ENCODE measurements around the gene SHISA5.
"Not testable (repeated sequence)": the region's sequence is repeated elsewhere in the genome, so short reads cannot be mapped to it uniquely, and the experiment has no call there.

The SHISA5 gene

DNA sequence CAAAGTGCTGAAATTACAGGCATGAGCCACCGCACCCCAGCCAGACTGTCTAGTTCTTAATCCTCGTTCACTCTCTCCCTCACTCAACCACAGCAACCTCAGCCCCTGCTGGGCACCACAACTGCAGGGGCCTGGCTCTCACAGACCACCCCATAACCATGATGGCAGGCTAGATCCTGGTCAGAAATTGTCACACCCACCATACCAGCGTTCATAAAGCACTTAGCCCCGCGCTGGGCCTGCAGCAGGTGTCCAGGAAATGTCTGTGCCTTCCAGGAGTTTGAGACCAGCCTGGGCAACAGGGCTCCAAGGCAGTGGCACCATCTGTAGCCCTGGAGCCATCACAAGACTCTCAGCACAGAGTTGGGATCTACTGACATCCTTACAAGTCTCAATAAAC lies 1.9 kb downstream of the SHISA5 start:
- no peak for DNase-seq (ENCODE audit: low read depth)
- TF ChIP-seq, protein P1, sequence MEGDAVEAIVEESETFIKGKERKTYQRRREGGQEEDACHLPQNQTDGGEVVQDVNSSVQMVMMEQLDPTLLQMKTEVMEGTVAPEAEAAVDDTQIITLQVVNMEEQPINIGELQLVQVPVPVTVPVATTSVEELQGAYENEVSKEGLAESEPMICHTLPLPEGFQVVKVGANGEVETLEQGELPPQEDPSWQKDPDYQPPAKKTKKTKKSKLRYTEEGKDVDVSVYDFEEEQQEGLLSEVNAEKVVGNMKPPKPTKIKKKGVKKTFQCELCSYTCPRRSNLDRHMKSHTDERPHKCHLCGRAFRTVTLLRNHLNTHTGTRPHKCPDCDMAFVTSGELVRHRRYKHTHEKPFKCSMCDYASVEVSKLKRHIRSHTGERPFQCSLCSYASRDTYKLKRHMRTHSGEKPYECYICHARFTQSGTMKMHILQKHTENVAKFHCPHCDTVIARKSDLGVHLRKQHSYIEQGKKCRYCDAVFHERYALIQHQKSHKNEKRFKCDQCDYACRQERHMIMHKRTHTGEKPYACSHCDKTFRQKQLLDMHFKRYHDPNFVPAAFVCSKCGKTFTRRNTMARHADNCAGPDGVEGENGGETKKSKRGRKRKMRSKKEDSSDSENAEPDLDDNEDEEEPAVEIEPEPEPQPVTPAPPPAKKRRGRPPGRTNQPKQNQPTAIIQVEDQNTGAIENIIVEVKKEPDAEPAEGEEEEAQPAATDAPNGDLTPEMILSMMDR (conservative IDR thresholded peaks at IDR 0.05; ENCODE audit: control insufficient read depth, insufficient read depth, low read depth, low read length) = no peak
- no peak overlapping the region for H3K4me3 ChIP-seq (ENCODE audit: control insufficient read depth, low read depth, low read length)

DNA sequence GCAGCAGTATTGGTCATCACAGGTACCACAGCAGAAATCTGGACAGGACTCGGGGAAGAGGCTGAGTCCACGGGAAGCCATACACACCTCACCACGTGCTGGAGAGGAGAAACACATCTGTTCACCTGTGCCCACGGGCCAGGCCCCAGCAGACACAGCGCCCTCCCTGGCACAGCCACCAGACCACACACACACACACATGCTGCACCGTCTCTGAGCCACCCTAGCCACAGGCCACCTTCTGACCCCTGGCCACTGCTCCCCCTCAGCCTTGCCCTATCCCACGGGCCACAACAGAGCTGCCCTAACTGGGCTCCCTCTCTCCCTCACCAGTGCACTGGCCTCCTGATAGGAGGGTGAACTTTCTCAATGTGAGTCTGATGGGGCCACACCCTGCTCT lies 2.8 kb downstream of the SHISA5 start:
- no peak overlapping the region for H3K4me3 ChIP-seq (ENCODE audit: control insufficient read depth, low read depth, low read length)
- no peak for DNase-seq (ENCODE audit: low read depth)
- TF ChIP-seq, protein P1 (conservative IDR thresholded peaks at IDR 0.05; ENCODE audit: control insufficient read depth, insufficient read depth, low read depth, low read length) = no peak

DNA sequence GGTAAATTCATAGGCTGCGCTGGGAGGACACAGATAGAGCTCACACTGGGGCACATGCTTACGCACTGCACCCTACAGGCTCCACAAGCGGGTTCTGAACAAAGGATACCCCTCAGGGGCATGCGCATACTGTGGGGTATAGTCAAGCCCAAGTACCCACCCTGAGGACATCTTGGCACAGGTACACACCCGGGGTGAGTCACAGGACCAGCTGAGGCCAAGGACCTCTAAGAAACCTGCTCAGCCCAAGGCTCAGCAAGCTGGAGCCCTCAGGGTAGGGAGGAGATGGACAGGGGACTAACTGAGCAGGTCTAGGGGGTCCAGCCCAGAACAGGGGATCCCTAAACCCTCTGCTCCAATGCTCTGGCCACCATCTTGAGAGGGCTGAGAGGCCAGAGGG lies 3.3 kb downstream of the SHISA5 start:
- no peak for DNase-seq (ENCODE audit: low read depth)
- no peak overlapping the region for H3K4me3 ChIP-seq (ENCODE audit: control insufficient read depth, low read depth, low read length)
- TF ChIP-seq, protein P1 (conservative IDR thresholded peaks at IDR 0.05; ENCODE audit: control insufficient read depth, insufficient read depth, low read depth, low read length) = no peak

GRCh38 chr3:48493203-48493501 lies 10.8 kb downstream of the SHISA5 start:
- no peak for DNase-seq (ENCODE audit: low read depth)
- TF ChIP-seq, protein P1 (conservative IDR thresholded peaks at IDR 0.05; ENCODE audit: control insufficient read depth, insufficient read depth, low read depth, low read length) = no peak
- H3K4me3 ChIP-seq (ENCODE audit: control insufficient read depth, low read depth, low read length) = no peak overlapping the region

DNA sequence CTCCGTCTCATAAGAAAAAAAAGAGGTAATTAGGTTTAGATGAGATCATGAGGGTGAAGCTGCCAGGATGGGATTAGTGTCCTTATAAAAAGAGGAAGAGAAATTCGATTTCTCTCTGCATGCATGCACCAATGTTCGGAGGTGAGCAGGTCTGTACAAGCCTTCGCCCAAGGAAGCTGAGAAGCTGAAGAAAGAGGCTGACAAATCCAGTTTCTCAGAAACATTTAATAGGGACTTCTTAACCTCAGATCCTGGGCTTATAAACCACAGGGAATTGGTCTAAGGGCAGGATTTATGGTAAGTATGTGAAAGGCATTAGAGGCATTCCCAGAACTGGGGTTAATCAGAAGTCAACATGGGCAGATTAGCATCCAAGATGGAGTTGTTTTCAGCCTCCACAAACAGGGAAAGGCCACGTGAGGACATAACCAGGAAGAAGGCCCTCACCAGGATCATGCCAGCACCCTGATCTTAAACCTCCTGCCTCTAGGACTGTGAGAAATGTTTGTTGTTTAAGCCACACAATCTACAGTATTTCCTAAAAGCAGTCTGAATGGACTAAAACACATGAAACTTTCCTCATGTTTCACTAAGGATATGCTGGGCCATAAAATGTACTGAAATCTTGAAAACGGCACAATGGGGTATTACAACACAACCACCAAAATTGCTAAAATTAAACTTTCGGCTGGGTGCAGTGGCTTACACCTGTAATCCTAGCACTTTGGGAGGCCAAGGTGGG lies 11.3 kb downstream of the SHISA5 start:
- peak; percentile 28 for DNase-seq (ENCODE audit: low read depth)
- no peak overlapping the region for H3K4me3 ChIP-seq (ENCODE audit: control insufficient read depth, low read depth, low read length)
- TF ChIP-seq, protein P1 (conservative IDR thresholded peaks at IDR 0.05; ENCODE audit: control insufficient read depth, insufficient read depth, low read depth, low read length) = no peak

DNA sequence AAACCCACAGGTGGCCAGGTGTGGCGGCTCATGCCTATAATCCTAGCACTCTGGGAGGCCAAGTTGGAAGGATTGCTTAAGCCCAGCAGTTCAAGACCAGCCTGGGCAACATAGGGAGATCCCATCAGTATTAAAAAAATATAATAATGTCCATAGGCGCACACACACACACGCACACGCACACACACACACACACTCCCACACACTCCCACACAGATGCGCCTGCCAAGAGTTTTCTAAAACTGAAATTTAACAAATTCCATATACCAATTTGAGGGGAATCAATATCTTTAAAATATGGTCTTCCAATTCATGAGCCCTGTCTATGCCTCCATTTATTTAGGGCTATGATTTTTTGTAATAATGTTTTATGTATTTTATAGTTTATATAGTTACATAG lies 17.0 kb downstream of the SHISA5 start:
- TF ChIP-seq, protein P1 (conservative IDR thresholded peaks at IDR 0.05; ENCODE audit: control insufficient read depth, insufficient read depth, low read depth, low read length) = no peak
- H3K4me3 ChIP-seq (ENCODE audit: control insufficient read depth, low read depth, low read length) = no peak overlapping the region
- no peak for DNase-seq (ENCODE audit: low read depth)

- H3K4me3 ChIP-seq (ENCODE audit: control insufficient read depth, low read depth, low read length); DNase-seq (ENCODE audit: low read depth): not testable (repeated sequence)
Observed at GRCh38 chr3:48482822-48483221, 21.2 kb downstream of the SHISA5 start.

DNA sequence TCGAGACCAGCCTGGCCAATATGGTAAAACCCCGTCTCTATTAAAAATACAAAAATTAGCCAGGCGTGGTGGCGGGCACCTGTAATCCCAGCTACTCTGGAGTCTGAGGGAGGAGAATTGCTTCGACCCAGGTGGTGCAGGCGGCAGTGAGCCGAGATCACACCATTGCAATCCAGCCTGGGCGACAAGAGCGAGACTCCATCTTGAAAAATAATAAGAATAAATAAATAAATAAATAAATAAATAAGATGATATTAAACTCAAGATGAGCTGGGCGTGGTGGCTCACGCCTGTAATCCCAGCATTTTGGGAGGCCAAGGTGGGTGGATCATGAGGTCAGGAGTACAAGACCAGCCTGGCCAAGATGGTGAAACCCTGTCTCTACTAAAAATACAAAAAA lies 23.1 kb downstream of the SHISA5 start:
- DNase-seq (ENCODE audit: low read depth) = not testable (repeated sequence)

More for the DNA sequence above, 23.1 kb downstream of the SHISA5 start:
- not testable (repeated sequence) for H3K4me3 ChIP-seq (ENCODE audit: control insufficient read depth, low read depth, low read length)

Measured in fibroblast of mammary gland (primary cell).